HCEC 1CT (cell line): ENCODE data around the gene FUZ.
"Not testable (repeated sequence)": the region's sequence is repeated elsewhere in the genome, so short reads cannot be mapped to it uniquely, and the experiment has no call there.

Experiments used
- DNase-seq: peaks from one replicate; pipeline ENCODE4 v3.0.0-alpha.2; 2017

The FUZ gene

GRCh38 chr19:49829721-49830120, 16.6 kb upstream of the FUZ start:
- no peak for DNase-seq

- no peak for DNase-seq
Observed at GRCh38 chr19:49829200-49829599, 16.1 kb upstream of the FUZ start.

GRCh38 chr19:49827034-49827433, 13.9 kb upstream of the FUZ start:
- DNase-seq: no peak

- no peak for DNase-seq
Observed at GRCh38 chr19:49824662-49825061, 11.6 kb upstream of the FUZ start.

- DNase-seq: no peak
Observed at GRCh38 chr19:49823472-49823871, 10.4 kb upstream of the FUZ start.

- DNase-seq: no peak
Observed at GRCh38 chr19:49820125-49820524, 7.0 kb upstream of the FUZ start.

- DNase-seq: not testable (repeated sequence)
Observed at GRCh38 chr19:49819452-49820115, 6.5 kb upstream of the FUZ start.

GRCh38 chr19:49818649-49819370, 5.7 kb upstream of the FUZ start:
- no peak for DNase-seq

- peak; percentile 75 for DNase-seq
Observed at GRCh38 chr19:49817964-49818648, 5.0 kb upstream of the FUZ start, which contains the start of gene MED25. MED25 (plus strand) TSS chr19:49818289; CDS start chr19:49818342, 53 bp downstream.

GRCh38 chr19:49816590-49816989, 3.5 kb upstream of the FUZ start:
- DNase-seq: no peak

- DNase-seq: peak; percentile 15
Observed at GRCh38 chr19:49814010-49814409, 918 bp upstream of the FUZ start.

- no peak for DNase-seq
Observed at GRCh38 chr19:49812452-49812996, 568 bp downstream of the FUZ start.

GRCh38 chr19:49811328-49811727, 1.8 kb downstream of the FUZ start:
- DNase-seq: no peak

GRCh38 chr19:49809941-49810389, 3.1 kb downstream of the FUZ start:
- DNase-seq: no peak

- DNase-seq: no peak
Observed at GRCh38 chr19:49809160-49809940, 3.7 kb downstream of the FUZ start.

- peak; percentile 66 for DNase-seq
Observed at GRCh38 chr19:49808711-49809159, 4.4 kb downstream of the FUZ start.

GRCh38 chr19:49807904-49808675, 5.0 kb downstream of the FUZ start:
- DNase-seq: no peak

- no peak for DNase-seq
Observed at GRCh38 chr19:49807058-49807903, 5.8 kb downstream of the FUZ start.

- DNase-seq: no peak
Observed at GRCh38 chr19:49806620-49806959, 6.5 kb downstream of the FUZ start.

GRCh38 chr19:49805822-49806619, 7.1 kb downstream of the FUZ start:
- DNase-seq: no peak
